Ovary (tissue), 9 donors: ENCODE measurements around the gene WIPF3. TPM values are rescaled to one million over a fixed set of nuclear protein-coding genes. Genes with fewer than 3 reads are reported as not detected.

ENCODE experiments used
- DNase-seq, 5 donors: peaks; one replicate each; pipeline ENCODE4 v3.0.0-alpha.2; 2019 to 2020
- H3K27ac ChIP-seq, 2 donors: fragments of 200-600 bp; one replicate each; pipeline versions ENCODE4 v1.5.1 to v1.8.0; 2019 to 2022
- H3K27me3 ChIP-seq: fragments of 200-600 bp; one replicate; pipeline ENCODE4 v1.8.0; 2022
- H3K36me3 ChIP-seq: fragments of 200-600 bp; sonication (generic); one replicate; pipeline ENCODE4 v1.5.1; 2019
- H3K4me1 ChIP-seq: one replicate; pipeline ENCODE4 v1.8.1; 2013; ENCODE audit warnings: mild to moderate bottlenecking, moderate library complexity; ENCODE audit not compliant: insufficient read depth
- H3K4me3 ChIP-seq: fragments of 200-600 bp; sonication (generic); one replicate; pipeline ENCODE4 v1.5.1; 2017
- H3K9me3 ChIP-seq, 2 donors: fragments of 200-600 bp in 1 of 2; sonication (generic) in 1 of 2; one replicate each; pipeline versions ENCODE4 v1.5.1 to v1.8.1; 2013 to 2019; ENCODE audit warnings: mild to moderate bottlenecking in 1 of 2, moderate library complexity in 1 of 2
- CTCF ChIP-seq, 3 donors: fragments of 450-650 bp in 2 of 3; fragments of 200-600 bp in 1 of 3; IDR thresholded peaks; one replicate each; pipeline versions ENCODE4 v1.5.1 to v1.8.0; 2016 to 2022; ENCODE audit warnings: antibody characterized with exemption in 3 of 3, mild to moderate bottlenecking in 1 of 3
- EP300 ChIP-seq: sonication (generic); formaldehyde crosslinking; IDR thresholded peaks from one replicate; pipeline ENCODE4 v1.6.1; 2017; ENCODE audit warnings: antibody characterized with exemption
- POLR2A ChIP-seq: fragments of 450-650 bp; IDR thresholded peaks from one replicate; pipeline ENCODE4 v1.6.1; 2017; ENCODE audit warnings: antibody characterized with exemption, mild to moderate bottlenecking, moderate library complexity
- WGBS, 3 donors: extraction: QIAGEN DNeasy Blood & Tissue Kit in 1 of 3; methylation state at CpG; one replicate each; pipeline versions ENCODE4 v1.1.5 to v1.1.7; 2013 to 2017; 5-methylcytosine and 5-hydroxymethylcytosine counted together
- intact Hi-C, 4 donors: fragments of 100-400 bp; cut with DNase I; formaldehyde crosslinking; loops; one replicate each; pipeline versions ENCODE4 v1.11.0 to v1.15.1; 2022 to 2023
- polyA plus RNA-seq, 2 donors: library from polyadenylated mRNA; stranded (reverse); fragments of 200-250 nt in 1 of 2; fragments of 350-450 nt in 1 of 2; fragmentation: Illumina TruSeq in 1 of 2; extraction: RNeasy Lipid Tissue Mini Kit (QIAGEN cat#74804) in 1 of 2; gene quantifications; one replicate each; pipeline ENCODE4 v1.2.3, GENCODE V29; 2013 to 2014
- total RNA-seq, 7 donors: library from RNA; depleted of rRNA in 2 of 7; stranded (reverse); fragments of >200 nt in 2 of 7; fragmentation: NEBNext Ultra II Directional in 3 of 7; extraction: Animal tissue kit (Norgen Biotek cat#: 25700) in 3 of 7; gene quantifications; one replicate each; pipeline versions ENCODE4 v1.1.0 to v1.2.4, GENCODE V29; 2016 to 2023
- donor health status: DM: no; HTN: no; CAD: no; lungs with moderate emphysema.
- donor health status: DM: no; HTN: no; CAD: no.
- donor health status: Bipolar disorder and iron deficiency.
- donor health status: DM: yes; HTN: yes; CAD: no.
- donor health status: DM: no; HTN: no; CAD: no.
- donor health status: DM: yes; HTN: yes; CAD: no.

Gene WIPF3
- total and polyA plus RNA-seq, 9 donors, result 15.3 to 122 (median 53.3) TPM

- Histone ChIP-seq H3K27me3 (no peaks in the 10 kb centered on the region), H3K27ac (peak overlapping the region; percentile 44 to 47), H3K4me3 (no peak overlapping the region), H3K4me1 (peaks cover 14% of the 10 kb centered on the region), H3K9me3 (no peaks in the 10 kb centered on the region), H3K36me3 (no peaks in the 10 kb centered on the region)
- peak in 3 of 5 donors; percentile 53 to 79 (median 58) for DNase-seq
- WGBS, 3 donors, result 22 to 33% (median 30%) methylated on average over 6 of the region's 6 CpGs
- intact Hi-C loops, result no loop called here
- no peak for TF ChIP-seq POLR2A
- no peak for TF ChIP-seq CTCF (IDR thresholded peaks at IDR 0.05)
These were observed 35.9 kb upstream of the WIPF3 start for GRCh38 chr7:29770371-29770770.

GRCh38 chr7:29771081-29771816 lies 35.1 kb upstream of the WIPF3 start:
- Histone ChIP-seq H3K9me3 (no peaks in the 10 kb centered on the region), H3K4me1 (peaks cover 12% of the 10 kb centered on the region), H3K27me3 (no peaks in the 10 kb centered on the region), H3K27ac (no peak overlapping the region), H3K4me3 (no peak overlapping the region), H3K36me3 (no peaks in the 10 kb centered on the region)
- intact Hi-C loops, result no loop called here
- WGBS, 3 donors, result 73 to 82% (median 78%) methylated on average over 4 of the region's 4 CpGs
- peak in 2 of 5 donors; percentile 25 to 57 for DNase-seq
- no peak for TF ChIP-seq CTCF (IDR thresholded peaks at IDR 0.05)
- TF ChIP-seq EP300, result no peak
- TF ChIP-seq POLR2A, result no peak

- H3K27ac ChIP-seq, result no peak overlapping the region
- H3K9me3 ChIP-seq, result no peaks in the 10 kb centered on the region
- H3K36me3 ChIP-seq, result no peaks in the 10 kb centered on the region
- no peaks in the 10 kb centered on the region for H3K4me1 ChIP-seq
- TF ChIP-seq EP300 (no peak), POLR2A (no peak), CTCF (IDR thresholded peaks at IDR 0.05) (no peak)
- no peaks in the 10 kb centered on the region for H3K27me3 ChIP-seq
- intact Hi-C loops, result no loop called here
- WGBS, 3 donors, result 96 to 98% (median 98%) methylated on average over 2 of the region's 2 CpGs
- DNase-seq, result no peak
- no peak overlapping the region for H3K4me3 ChIP-seq
These were observed 27.3 kb upstream of the WIPF3 start for GRCh38 chr7:29779017-29779416.

- WGBS, 3 donors, result 94 to 99% (median 94%) methylated on average over 2 of the region's 2 CpGs
- Histone ChIP-seq H3K27ac (no peak overlapping the region), H3K4me3 (no peak overlapping the region), H3K9me3 (no peaks in the 10 kb centered on the region), H3K4me1 (no peaks in the 10 kb centered on the region), H3K36me3 (no peaks in the 10 kb centered on the region), H3K27me3 (no peaks in the 10 kb centered on the region)
- no peak for DNase-seq
- TF ChIP-seq CTCF (IDR thresholded peaks at IDR 0.05) (no peak), POLR2A (no peak)
- intact Hi-C loops, result no loop called here
These were observed 26.0 kb upstream of the WIPF3 start for GRCh38 chr7:29780346-29780745.
